SK-N-SH (cell line): Measurements from ENCODE around the gene TFPI. TPM values are rescaled to one million over a fixed set of nuclear protein-coding genes. Genes with fewer than 3 reads are reported as not detected.
A peak's percentile ranks its signal among the peaks of the same experiment; 100 is the strongest.

Source experiments
- CTCF ChIA-PET: fragments of 300-600, 350-600 bp; formaldehyde crosslinking; extraction: SDS; loops from one replicate; lab custom pipeline; 2021; lab: Yijun Ruan, JAX
- POLR2A ChIA-PET: fragments of 350-600 bp; sonication (Branson Sonifier 250); formaldehyde crosslinking; extraction: SDS; loops from one replicate; lab custom pipeline; 2020; ENCODE audit warnings: antibody characterized with exemption, inconsistent platforms; lab: Yijun Ruan, JAX
- DNase-seq: peaks from one replicate; pipeline ENCODE4 v3.0.0; 2012
- H2AFZ ChIP-seq: fragments of 200-600 bp; sonication (generic); 2 replicates; pipeline ENCODE4 v1.8.1; 2016; ENCODE audit warnings: antibody characterized with exemption, mild to moderate bottlenecking, low read depth
- H3F3A ChIP-seq: fragments of 200-600 bp; sonication (generic); replicated peaks from 2 replicates; pipeline ENCODE3; 2016; ENCODE audit warnings: antibody characterized with exemption, mild to moderate bottlenecking; ENCODE audit not compliant: insufficient read depth
- H3K27ac ChIP-seq, 2 experiments: fragments of 200-500 bp in 1 of 2; fragments of 200-600 bp in 1 of 2; sonication (Bioruptor generic) in 1 of 2; sonication (generic), shearing (Covaris generic) in 1 of 2; 2 replicates each; pipeline versions ENCODE4 v1.5.1 to v1.6.1; 2014 to 2016; ENCODE audit warnings: low read depth in 2 of 2, inconsistent platforms in 1 of 2, low read length in 1 of 2, mild to moderate bottlenecking in 1 of 2, mixed read lengths in 1 of 2
- H3K27me3 ChIP-seq: fragments of 200-600 bp; sonication (generic), shearing (Covaris generic); 2 replicates; pipeline ENCODE4 v1.6.1; 2016; ENCODE audit warnings: mixed run types; ENCODE audit not compliant: insufficient read depth
- H3K36me3 ChIP-seq, 2 experiments: fragments of 200-500 bp in 1 of 2; fragments of 200-600 bp in 1 of 2; sonication (Bioruptor generic) in 1 of 2; sonication (generic) in 1 of 2; replicated peaks in 1 of 2; 2 replicates each; pipeline versions ENCODE3 to v1.5.1; 2014 to 2016; ENCODE audit warnings: low read length in 1 of 2, mild to moderate bottlenecking in 1 of 2; ENCODE audit not compliant: insufficient read depth in 2 of 2, control insufficient read depth in 1 of 2
- H3K4me1 ChIP-seq, 2 experiments: fragments of 200-500 bp in 1 of 2; fragments of 200-600 bp in 1 of 2; sonication (Bioruptor generic) in 1 of 2; sonication (generic), shearing (Covaris generic) in 1 of 2; 2 replicates each; pipeline versions ENCODE4 v1.5.1 to v1.6.1; 2014 to 2016; ENCODE audit warnings: low read depth in 1 of 2, low read length in 1 of 2, mixed run types in 1 of 2; ENCODE audit not compliant: insufficient read depth in 2 of 2, control insufficient read depth in 1 of 2
- H3K4me2 ChIP-seq: fragments of 200-600 bp; sonication (generic), shearing (Covaris generic); 2 replicates; pipeline ENCODE4 v1.6.1; 2017; ENCODE audit warnings: mixed run types
- H3K4me3 ChIP-seq, 2 experiments: fragments of 200-500 bp in 1 of 2; fragments of 200-600 bp in 1 of 2; sonication (Bioruptor generic) in 1 of 2; sonication (generic), shearing (Covaris generic) in 1 of 2; 2 replicates each; pipeline versions ENCODE4 v1.5.1 to v1.8.1; 2014 to 2016; ENCODE audit warnings: low read depth in 2 of 2, inconsistent platforms in 1 of 2, low read length in 1 of 2, mild to moderate bottlenecking in 1 of 2, mixed read lengths in 1 of 2, moderate library complexity in 1 of 2
- H3K79me2 ChIP-seq: fragments of 200-600 bp; sonication (generic); 2 replicates; pipeline ENCODE4 v1.8.1; 2017; ENCODE audit warnings: mild to moderate bottlenecking; ENCODE audit not compliant: insufficient read depth
- H3K9ac ChIP-seq: fragments of 200-600 bp; sonication (generic); 2 replicates; pipeline ENCODE4 v1.6.1; 2017; ENCODE audit warnings: mixed run types
- H3K9me2 ChIP-seq: fragments of 200-600 bp; sonication (generic); 2 replicates; pipeline ENCODE4 v1.6.1; 2017; ENCODE audit warnings: mixed run types
- H3K9me3 ChIP-seq: fragments of 200-600 bp; sonication (generic); 2 replicates; pipeline ENCODE4 v1.6.1; 2017; ENCODE audit warnings: mixed run types, mild to moderate bottlenecking, moderate library complexity
- H4K20me1 ChIP-seq: fragments of 200-600 bp; sonication (generic); 2 replicates; pipeline ENCODE4 v1.6.1; 2017; ENCODE audit warnings: mild to moderate bottlenecking, mixed run types; ENCODE audit not compliant: insufficient read depth
- CHD2 ChIP-seq: fragments of 150-350 bp; IDR thresholded peaks from 2 replicates; pipeline ENCODE4 v1.6.1; 2018; ENCODE audit warnings: low read length; ENCODE audit not compliant: partially characterized antibody
- ELF1 ChIP-seq: IDR thresholded peaks from 2 replicates; pipeline ENCODE4 v1.4.0; 2012
- FOSL2 ChIP-seq: IDR thresholded peaks from 2 replicates; pipeline ENCODE4 v1.4.0; 2012; ENCODE audit warnings: low read depth, mild to moderate bottlenecking, moderate library complexity, borderline replicate concordance
- GATA2 ChIP-seq: sonication (generic); formaldehyde crosslinking; IDR thresholded peaks from 2 replicates; pipeline ENCODE4 v1.5.0; 2020; ENCODE audit warnings: mild to moderate bottlenecking, missing genetic modification reagents
- JUND ChIP-seq: IDR thresholded peaks from 2 replicates; pipeline ENCODE4 v1.4.0; 2012
- MXI1 ChIP-seq: IDR thresholded peaks from 2 replicates; pipeline ENCODE4 v1.6.1; 2012; ENCODE audit warnings: mild to moderate bottlenecking, low read depth, low read length, improper control_type of control experiment
- NFIC ChIP-seq: IDR thresholded peaks from 2 replicates; pipeline ENCODE4 v1.4.0; 2012; ENCODE audit warnings: borderline replicate concordance
- RAD21 ChIP-seq: IDR thresholded peaks from 2 replicates; pipeline ENCODE4 v1.6.1; 2012; ENCODE audit warnings: mild to moderate bottlenecking, low read length
- RCOR1 ChIP-seq: fragments of 150-350 bp; IDR thresholded peaks from 2 replicates; pipeline ENCODE4 v1.6.1; 2017; ENCODE audit warnings: antibody characterized with exemption, low read length
- SMC3 ChIP-seq: IDR thresholded peaks from 2 replicates; pipeline ENCODE4 v1.6.1; 2012; ENCODE audit warnings: low read depth, low read length, improper control_type of control experiment
- TEAD4 ChIP-seq: IDR thresholded peaks from 2 replicates; pipeline ENCODE4 v1.4.0; 2012; ENCODE audit warnings: mild to moderate bottlenecking, borderline replicate concordance; ENCODE audit not compliant: insufficient read depth
- YY1 ChIP-seq: IDR thresholded peaks from 2 replicates; pipeline ENCODE4 v1.4.0; 2012; ENCODE audit warnings: low read depth, mild to moderate bottlenecking
- WGBS: methylation state at CpG from one replicate; pipeline ENCODE4 v1.1.6; 2017; ENCODE audit warnings: low lambda C conversion rate; 5-methylcytosine and 5-hydroxymethylcytosine counted together
- polyA plus RNA-seq, 3 experiments: library from polyadenylated mRNA; depleted of rRNA; stranded (reverse); fragments of >200 nt; gene quantifications; 2 replicates each; pipeline ENCODE4 v1.2.3, GENCODE V29; 2012
- TF ChIP-seq, protein P1 (sequence below): fragments of 200-600 bp; sonication (generic); IDR thresholded peaks from 2 replicates; pipeline ENCODE4 v1.6.1; 2017; ENCODE audit warnings: antibody characterized with exemption, mild to moderate bottlenecking, moderate library complexity
- TF ChIP-seq, protein P2 (sequence below): IDR thresholded peaks from 2 replicates; pipeline ENCODE4; 2012
- TF ChIP-seq, protein P3 (sequence below): IDR thresholded peaks from 2 replicates; pipeline ENCODE4 v1.4.0; 2012; ENCODE audit warnings: low read depth, borderline replicate concordance

Gene TFPI
- polyA plus RNA-seq, 1 of the 3 experiments (the other 2 are of a cell fraction) = 2.1 TPM

DNA sequence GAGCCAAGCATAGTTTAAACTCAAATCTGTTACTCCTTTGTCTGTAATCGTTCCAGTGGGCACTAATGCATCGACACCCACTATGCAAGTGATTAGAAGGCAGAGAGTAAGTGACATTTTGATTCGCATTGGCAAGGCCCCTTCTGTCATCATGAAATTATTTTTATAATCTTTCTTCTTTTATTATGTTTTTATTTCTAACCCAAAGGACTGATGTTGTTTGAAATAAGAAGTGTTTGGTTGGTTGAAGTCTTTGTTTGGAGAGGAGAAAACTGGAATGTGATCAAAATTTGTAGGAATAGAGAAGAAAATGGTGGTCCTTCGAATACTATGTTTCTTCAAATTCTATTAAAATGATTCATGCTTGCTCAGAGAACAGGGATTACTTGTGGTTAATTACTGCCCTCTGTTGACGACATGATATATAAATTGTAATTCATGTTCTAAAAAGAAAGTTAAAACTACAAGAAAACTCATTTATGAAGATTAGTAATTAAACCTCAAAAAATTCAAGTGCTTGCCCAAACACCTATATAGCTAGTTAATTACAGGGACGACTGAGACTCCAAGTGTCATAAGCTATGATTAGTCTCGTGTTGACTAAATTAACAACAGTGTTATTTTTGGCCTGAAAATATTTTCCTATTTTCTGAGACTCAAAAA lies 26.4 kb upstream of the TFPI start:
- no peak for TF ChIP-seq RCOR1
- peak; percentile 80 for TF ChIP-seq YY1
- no peak for TF ChIP-seq CHD2
- TF ChIP-seq JUND = peak; percentile 74
- TF ChIP-seq MXI1 = no peak
- 0 out of 2 replicates have a peak, but pooled peaks have one; percentile 16 for TF ChIP-seq TEAD4
- TF ChIP-seq GATA2 (CRISPR knock-in tag) = no peak
- TF ChIP-seq, protein P1, sequence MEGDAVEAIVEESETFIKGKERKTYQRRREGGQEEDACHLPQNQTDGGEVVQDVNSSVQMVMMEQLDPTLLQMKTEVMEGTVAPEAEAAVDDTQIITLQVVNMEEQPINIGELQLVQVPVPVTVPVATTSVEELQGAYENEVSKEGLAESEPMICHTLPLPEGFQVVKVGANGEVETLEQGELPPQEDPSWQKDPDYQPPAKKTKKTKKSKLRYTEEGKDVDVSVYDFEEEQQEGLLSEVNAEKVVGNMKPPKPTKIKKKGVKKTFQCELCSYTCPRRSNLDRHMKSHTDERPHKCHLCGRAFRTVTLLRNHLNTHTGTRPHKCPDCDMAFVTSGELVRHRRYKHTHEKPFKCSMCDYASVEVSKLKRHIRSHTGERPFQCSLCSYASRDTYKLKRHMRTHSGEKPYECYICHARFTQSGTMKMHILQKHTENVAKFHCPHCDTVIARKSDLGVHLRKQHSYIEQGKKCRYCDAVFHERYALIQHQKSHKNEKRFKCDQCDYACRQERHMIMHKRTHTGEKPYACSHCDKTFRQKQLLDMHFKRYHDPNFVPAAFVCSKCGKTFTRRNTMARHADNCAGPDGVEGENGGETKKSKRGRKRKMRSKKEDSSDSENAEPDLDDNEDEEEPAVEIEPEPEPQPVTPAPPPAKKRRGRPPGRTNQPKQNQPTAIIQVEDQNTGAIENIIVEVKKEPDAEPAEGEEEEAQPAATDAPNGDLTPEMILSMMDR = peak; percentile 64
- TF ChIP-seq NFIC = no peak
- TF ChIP-seq FOSL2 = peak; percentile 81
- TF ChIP-seq RAD21 = peak; percentile 86
- TF ChIP-seq, protein P2, sequence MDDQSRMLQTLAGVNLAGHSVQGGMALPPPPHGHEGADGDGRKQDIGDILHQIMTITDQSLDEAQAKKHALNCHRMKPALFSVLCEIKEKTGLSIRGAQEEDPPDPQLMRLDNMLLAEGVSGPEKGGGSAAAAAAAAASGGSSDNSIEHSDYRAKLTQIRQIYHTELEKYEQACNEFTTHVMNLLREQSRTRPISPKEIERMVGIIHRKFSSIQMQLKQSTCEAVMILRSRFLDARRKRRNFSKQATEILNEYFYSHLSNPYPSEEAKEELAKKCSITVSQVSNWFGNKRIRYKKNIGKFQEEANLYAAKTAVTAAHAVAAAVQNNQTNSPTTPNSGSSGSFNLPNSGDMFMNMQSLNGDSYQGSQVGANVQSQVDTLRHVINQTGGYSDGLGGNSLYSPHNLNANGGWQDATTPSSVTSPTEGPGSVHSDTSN = no peak
- no peak for TF ChIP-seq ELF1
- peak; percentile 76 for TF ChIP-seq SMC3
- TF ChIP-seq, protein P3, sequence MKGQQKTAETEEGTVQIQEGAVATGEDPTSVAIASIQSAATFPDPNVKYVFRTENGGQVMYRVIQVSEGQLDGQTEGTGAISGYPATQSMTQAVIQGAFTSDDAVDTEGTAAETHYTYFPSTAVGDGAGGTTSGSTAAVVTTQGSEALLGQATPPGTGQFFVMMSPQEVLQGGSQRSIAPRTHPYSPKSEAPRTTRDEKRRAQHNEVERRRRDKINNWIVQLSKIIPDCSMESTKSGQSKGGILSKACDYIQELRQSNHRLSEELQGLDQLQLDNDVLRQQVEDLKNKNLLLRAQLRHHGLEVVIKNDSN = no peak
- H3K27ac ChIP-seq = peak overlapping the region in 1 of 2 experiments; percentile 35; a peak in 2 of 4 replicates
- peak overlapping the region; percentile 40; the same call in 1 of the 2 replicates for H3K9ac ChIP-seq
- H3K9me2 ChIP-seq = peaks cover 2% of the 10 kb centered on the region; the same call in 1 of the 2 replicates
- ChIA-PET POLR2A (no interaction called here), CTCF (interaction anchor here (0.6 to 15.4 kb wide), 50 partner anchors 10 to 1832 kb away, joined by 3 to 335 read pairs (median 4); partner anchors contain the start of gene GULP1)
- peak overlapping the region; percentile 75 for H2AFZ ChIP-seq
- peaks cover 0 to under 1% of the 10 kb centered on the region in 2 experiments; a peak in 3 of 4 replicates for H3K4me1 ChIP-seq
- H3K36me3 ChIP-seq = no peaks in the 10 kb centered on the region
- peaks cover 18% of the 10 kb centered on the region for H3F3A ChIP-seq
- peak overlapping the region in 1 of 2 experiments; percentile 45; a peak in 2 of 4 replicates for H3K4me3 ChIP-seq
- H4K20me1 ChIP-seq = no peaks in the 10 kb centered on the region
- H3K79me2 ChIP-seq = no peaks in the 10 kb centered on the region
- H3K27me3 ChIP-seq = no peaks in the 10 kb centered on the region
- peak; percentile 30 for DNase-seq
- WGBS = 40% methylated on average over 7 of the region's 7 CpGs
- no peaks in the 10 kb centered on the region; the same call in 1 of the 2 replicates for H3K9me3 ChIP-seq
- peak overlapping the region; percentile 17 for H3K4me2 ChIP-seq
